Neural cell (in vitro differentiated cells): ENCODE measurements around the gene RAB33B. TPM values are rescaled to one million over a fixed set of nuclear protein-coding genes. Genes with fewer than 3 reads are reported as not detected.

Experiments used
- H2AFZ ChIP-seq: fragments of 200-600, 300-800 bp; sonication (generic), shearing (Covaris generic); 2 replicates; pipeline ENCODE4 v1.6.0; 2014; ENCODE audit warnings: low read depth, mild to moderate bottlenecking, antibody characterized with exemption, low read length, moderate library complexity
- H3F3A ChIP-seq: fragments of 200-600 bp; shearing (Covaris generic); 2 replicates; pipeline ENCODE4 v1.6.1; 2016; ENCODE audit warnings: mild to moderate bottlenecking, moderate library complexity, mixed read lengths, antibody characterized with exemption, low read length; ENCODE audit not compliant: insufficient read depth, poor library complexity, severe bottlenecking
- H3K27ac ChIP-seq: fragments of 200-600, 300-800 bp; sonication (generic), shearing (Covaris generic); 2 replicates; pipeline ENCODE4 v1.5.1; 2014; ENCODE audit warnings: mild to moderate bottlenecking, low read length, moderate library complexity
- H3K27me3 ChIP-seq: fragments of 300-800, 200-600 bp; sonication (generic), shearing (Covaris generic); 2 replicates; pipeline ENCODE4 v1.6.0; 2014; ENCODE audit warnings: mild to moderate bottlenecking, low read depth, low read length, moderate library complexity; ENCODE audit not compliant: insufficient read depth
- H3K36me3 ChIP-seq: fragments of 300-800, 200-600 bp; sonication (generic), shearing (Covaris generic); 2 replicates; pipeline ENCODE4 v1.5.1; 2014; ENCODE audit warnings: mild to moderate bottlenecking, antibody characterized with exemption, low read length, moderate library complexity; ENCODE audit not compliant: insufficient read depth
- H3K4me2 ChIP-seq: fragments of 300-800, 200-600 bp; sonication (generic), shearing (Covaris generic); 2 replicates; pipeline ENCODE4 v1.6.0; 2014; ENCODE audit warnings: mild to moderate bottlenecking, low read length
- H3K4me3 ChIP-seq: fragments of 300-800, 200-600 bp; sonication (generic), shearing (Covaris generic); 2 replicates; pipeline ENCODE4 v1.5.1; 2014; ENCODE audit warnings: mild to moderate bottlenecking, low read length, moderate library complexity
- H3K79me2 ChIP-seq: fragments of 200-600 bp; shearing (Covaris generic); replicated peaks from 2 replicates; pipeline ENCODE4 v1.6.0; 2014; ENCODE audit warnings: mild to moderate bottlenecking, low read length, moderate library complexity; ENCODE audit not compliant: insufficient read depth
- H3K9ac ChIP-seq: fragments of 300-800, 200-600 bp; sonication (generic), shearing (Covaris generic); 2 replicates; pipeline ENCODE4 v1.6.1; 2016; ENCODE audit warnings: mild to moderate bottlenecking, low read length, mixed read lengths
- H3K9me2 ChIP-seq: fragments of 200-600 bp; shearing (Covaris generic); 2 replicates; pipeline ENCODE4 v1.6.1; 2016; ENCODE audit warnings: mild to moderate bottlenecking, low read length, mixed read lengths; ENCODE audit not compliant: insufficient read depth
- H3K9me3 ChIP-seq: fragments of 200-600, 300-800 bp; sonication (generic), shearing (Covaris generic); 2 replicates; pipeline ENCODE4 v1.6.1; 2016; ENCODE audit warnings: mild to moderate bottlenecking, mixed run types, low read length, moderate library complexity, mixed read lengths
- H4K20me1 ChIP-seq: fragments of 200-600 bp; shearing (Covaris generic); 2 replicates; pipeline ENCODE4 v1.6.1; 2016; ENCODE audit warnings: mild to moderate bottlenecking, mixed run types; ENCODE audit not compliant: insufficient read depth
- EP300 ChIP-seq: fragments of 450-650 bp; conservative IDR thresholded peaks from 2 replicates; pipeline ENCODE4 v1.6.1; 2014; ENCODE audit warnings: antibody characterized with exemption, mild to moderate bottlenecking, moderate library complexity; ENCODE audit not compliant: poor library complexity, severe bottlenecking
- EZH2 ChIP-seq: fragments of 200-600, 300-800 bp; shearing (Covaris generic), sonication (generic); IDR thresholded peaks from 2 replicates; pipeline ENCODE4 v1.6.1; 2014; ENCODE audit warnings: antibody characterized with exemption, low read length, borderline replicate concordance, mild to moderate bottlenecking; ENCODE audit not compliant: insufficient read depth, poor library complexity, severe bottlenecking
- MXI1 ChIP-seq: fragments of 450-650 bp; conservative IDR thresholded peaks from 2 replicates; pipeline ENCODE4 v1.6.1; 2014; ENCODE audit warnings: antibody characterized with exemption, mild to moderate bottlenecking; ENCODE audit not compliant: poor library complexity, severe bottlenecking
- POLR2AphosphoS5 ChIP-seq: IDR thresholded peaks from 2 replicates; pipeline ENCODE4 v1.6.1; 2012
- RAD21 ChIP-seq: fragments of 450-650 bp; conservative IDR thresholded peaks from 2 replicates; pipeline ENCODE4 v1.6.1; 2014; ENCODE audit warnings: antibody characterized with exemption, mild to moderate bottlenecking, moderate library complexity
- SMC3 ChIP-seq: fragments of 450-650 bp; conservative IDR thresholded peaks from 2 replicates; pipeline ENCODE4 v1.6.1; 2014; ENCODE audit warnings: antibody characterized with exemption, mild to moderate bottlenecking, moderate library complexity; ENCODE audit not compliant: poor library complexity
- TAF1 ChIP-seq: IDR thresholded peaks from 2 replicates; pipeline ENCODE4 v1.6.1; 2012; ENCODE audit warnings: low read depth
- polyA plus RNA-seq: library from polyadenylated mRNA; depleted of rRNA; stranded (reverse); fragments of >200 nt; gene quantifications from 2 replicates; pipeline ENCODE4 v1.2.3, GENCODE V29; 2014
- TF ChIP-seq, protein P1 (sequence below): IDR thresholded peaks from 2 replicates; pipeline ENCODE4 v1.6.1; 2012; ENCODE audit warnings: borderline replicate concordance
- TF ChIP-seq, protein P2 (sequence below): fragments of 450-650 bp; IDR thresholded peaks from 2 replicates; pipeline ENCODE4 v1.5.1; 2014; ENCODE audit warnings: antibody characterized with exemption, mild to moderate bottlenecking, moderate library complexity; ENCODE audit not compliant: poor library complexity, severe bottlenecking

RAB33B gene
- polyA plus RNA-seq, 1 donor from 2014 or later, result 8.6 TPM

DNA sequence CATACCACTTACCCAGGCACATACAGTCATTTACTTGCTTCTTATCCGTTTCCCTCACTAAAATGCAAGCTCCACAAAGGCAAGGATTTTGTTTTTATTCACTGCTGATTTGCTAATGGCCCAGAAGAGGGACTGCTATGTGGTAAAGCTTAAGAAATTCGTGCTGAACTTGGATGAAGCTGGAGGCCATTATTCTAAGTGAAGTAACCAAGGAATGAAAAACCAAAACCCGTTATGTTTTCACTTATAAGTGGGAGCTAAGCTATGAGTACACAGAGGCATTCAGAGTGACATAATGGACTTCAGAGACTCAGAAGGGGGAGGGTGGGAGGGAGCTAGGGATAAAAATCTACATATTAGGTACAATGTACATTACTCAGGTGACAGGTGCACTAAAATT lies 47.2 kb downstream of the RAB33B start:
- no peak overlapping the region for H3K9ac ChIP-seq
- no peak overlapping the region for H3K4me2 ChIP-seq
- H3K4me3 ChIP-seq, result no peak overlapping the region
- no peaks in the 10 kb centered on the region for H3K9me2 ChIP-seq
- H3K79me2 ChIP-seq, result no peaks in the 10 kb centered on the region
- H2AFZ ChIP-seq, result no peak overlapping the region
- H3K27me3 ChIP-seq, result no peaks in the 10 kb centered on the region
- H3K36me3 ChIP-seq, result peaks cover 2% of the 10 kb centered on the region
- H4K20me1 ChIP-seq, result no peaks in the 10 kb centered on the region
- no peaks in the 10 kb centered on the region for H3F3A ChIP-seq
- TF ChIP-seq, protein P1, sequence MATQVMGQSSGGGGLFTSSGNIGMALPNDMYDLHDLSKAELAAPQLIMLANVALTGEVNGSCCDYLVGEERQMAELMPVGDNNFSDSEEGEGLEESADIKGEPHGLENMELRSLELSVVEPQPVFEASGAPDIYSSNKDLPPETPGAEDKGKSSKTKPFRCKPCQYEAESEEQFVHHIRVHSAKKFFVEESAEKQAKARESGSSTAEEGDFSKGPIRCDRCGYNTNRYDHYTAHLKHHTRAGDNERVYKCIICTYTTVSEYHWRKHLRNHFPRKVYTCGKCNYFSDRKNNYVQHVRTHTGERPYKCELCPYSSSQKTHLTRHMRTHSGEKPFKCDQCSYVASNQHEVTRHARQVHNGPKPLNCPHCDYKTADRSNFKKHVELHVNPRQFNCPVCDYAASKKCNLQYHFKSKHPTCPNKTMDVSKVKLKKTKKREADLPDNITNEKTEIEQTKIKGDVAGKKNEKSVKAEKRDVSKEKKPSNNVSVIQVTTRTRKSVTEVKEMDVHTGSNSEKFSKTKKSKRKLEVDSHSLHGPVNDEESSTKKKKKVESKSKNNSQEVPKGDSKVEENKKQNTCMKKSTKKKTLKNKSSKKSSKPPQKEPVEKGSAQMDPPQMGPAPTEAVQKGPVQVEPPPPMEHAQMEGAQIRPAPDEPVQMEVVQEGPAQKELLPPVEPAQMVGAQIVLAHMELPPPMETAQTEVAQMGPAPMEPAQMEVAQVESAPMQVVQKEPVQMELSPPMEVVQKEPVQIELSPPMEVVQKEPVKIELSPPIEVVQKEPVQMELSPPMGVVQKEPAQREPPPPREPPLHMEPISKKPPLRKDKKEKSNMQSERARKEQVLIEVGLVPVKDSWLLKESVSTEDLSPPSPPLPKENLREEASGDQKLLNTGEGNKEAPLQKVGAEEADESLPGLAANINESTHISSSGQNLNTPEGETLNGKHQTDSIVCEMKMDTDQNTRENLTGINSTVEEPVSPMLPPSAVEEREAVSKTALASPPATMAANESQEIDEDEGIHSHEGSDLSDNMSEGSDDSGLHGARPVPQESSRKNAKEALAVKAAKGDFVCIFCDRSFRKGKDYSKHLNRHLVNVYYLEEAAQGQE, result no peak
- TF ChIP-seq RAD21, result no peak
- TF ChIP-seq EZH2, result no peak
- TF ChIP-seq TAF1, result no peak
- no peak for TF ChIP-seq POLR2AphosphoS5
- TF ChIP-seq EP300, result no peak
- TF ChIP-seq, protein P2, sequence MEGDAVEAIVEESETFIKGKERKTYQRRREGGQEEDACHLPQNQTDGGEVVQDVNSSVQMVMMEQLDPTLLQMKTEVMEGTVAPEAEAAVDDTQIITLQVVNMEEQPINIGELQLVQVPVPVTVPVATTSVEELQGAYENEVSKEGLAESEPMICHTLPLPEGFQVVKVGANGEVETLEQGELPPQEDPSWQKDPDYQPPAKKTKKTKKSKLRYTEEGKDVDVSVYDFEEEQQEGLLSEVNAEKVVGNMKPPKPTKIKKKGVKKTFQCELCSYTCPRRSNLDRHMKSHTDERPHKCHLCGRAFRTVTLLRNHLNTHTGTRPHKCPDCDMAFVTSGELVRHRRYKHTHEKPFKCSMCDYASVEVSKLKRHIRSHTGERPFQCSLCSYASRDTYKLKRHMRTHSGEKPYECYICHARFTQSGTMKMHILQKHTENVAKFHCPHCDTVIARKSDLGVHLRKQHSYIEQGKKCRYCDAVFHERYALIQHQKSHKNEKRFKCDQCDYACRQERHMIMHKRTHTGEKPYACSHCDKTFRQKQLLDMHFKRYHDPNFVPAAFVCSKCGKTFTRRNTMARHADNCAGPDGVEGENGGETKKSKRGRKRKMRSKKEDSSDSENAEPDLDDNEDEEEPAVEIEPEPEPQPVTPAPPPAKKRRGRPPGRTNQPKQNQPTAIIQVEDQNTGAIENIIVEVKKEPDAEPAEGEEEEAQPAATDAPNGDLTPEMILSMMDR, result no peak
- TF ChIP-seq MXI1, result no peak
- no peak for TF ChIP-seq SMC3
- no peaks in the 10 kb centered on the region for H3K9me3 ChIP-seq
- no peak overlapping the region for H3K27ac ChIP-seq

DNA sequence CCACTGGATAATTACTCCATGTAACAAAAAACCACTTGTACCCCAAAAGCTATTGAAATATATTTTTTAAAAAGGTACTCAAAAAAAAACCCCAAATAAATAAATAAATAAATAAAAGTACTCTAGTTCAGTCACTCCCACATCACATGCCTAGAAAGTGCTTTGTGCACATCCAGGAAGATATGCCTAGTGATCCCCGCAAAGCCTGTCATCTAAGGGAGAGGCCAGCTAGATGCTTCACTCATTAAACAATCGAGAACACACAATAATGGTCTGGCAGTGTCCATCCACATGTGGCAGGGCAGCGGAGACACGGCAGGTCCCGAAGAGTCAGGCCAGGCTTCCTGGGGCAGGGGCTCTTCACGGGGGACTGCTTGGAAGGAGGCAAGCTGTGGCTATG lies 47.6 kb downstream of the RAB33B start:
- Histone ChIP-seq H3F3A (no peaks in the 10 kb centered on the region), H3K79me2 (no peaks in the 10 kb centered on the region), H3K9me3 (no peaks in the 10 kb centered on the region), H3K27ac (no peak overlapping the region), H3K9ac (no peak overlapping the region), H3K9me2 (no peaks in the 10 kb centered on the region), H3K4me3 (no peak overlapping the region), H4K20me1 (no peaks in the 10 kb centered on the region), H3K27me3 (no peaks in the 10 kb centered on the region), H2AFZ (no peak overlapping the region), H3K36me3 (peaks cover 6% of the 10 kb centered on the region), H3K4me2 (no peak overlapping the region)
- no peak for TF ChIP-seq TAF1
- TF ChIP-seq EZH2, result no peak
- no peak for TF ChIP-seq POLR2AphosphoS5
- no peak for TF ChIP-seq RAD21
- TF ChIP-seq, protein P2, result no peak
- TF ChIP-seq, protein P1, result no peak
- TF ChIP-seq MXI1, result no peak
- no peak for TF ChIP-seq SMC3
- no peak for TF ChIP-seq EP300
